HG03060 (cell line): ENCODE data around the gene SGPP1.
"Not testable (repeated sequence)": the region's sequence is repeated elsewhere in the genome, so short reads cannot be mapped to it uniquely, and the experiment has no call there.

Experiments used
- ATAC-seq: cut with Tn5 transposase; IDR thresholded peaks from one replicate; pipeline ENCODE4 v1.9.1; 2021; ENCODE audit warnings: low read depth, moderate number of reproducible peaks; ENCODE audit not compliant: unreplicated experiment

SGPP1 gene

GRCh38 chr14:63642656-63643382 is 85.0 kb downstream of the SGPP1 start:
- ATAC-seq, result no peak

GRCh38 chr14:63642229-63642611 is 85.6 kb downstream of the SGPP1 start:
- ATAC-seq, result peak; percentile 36

DNA sequence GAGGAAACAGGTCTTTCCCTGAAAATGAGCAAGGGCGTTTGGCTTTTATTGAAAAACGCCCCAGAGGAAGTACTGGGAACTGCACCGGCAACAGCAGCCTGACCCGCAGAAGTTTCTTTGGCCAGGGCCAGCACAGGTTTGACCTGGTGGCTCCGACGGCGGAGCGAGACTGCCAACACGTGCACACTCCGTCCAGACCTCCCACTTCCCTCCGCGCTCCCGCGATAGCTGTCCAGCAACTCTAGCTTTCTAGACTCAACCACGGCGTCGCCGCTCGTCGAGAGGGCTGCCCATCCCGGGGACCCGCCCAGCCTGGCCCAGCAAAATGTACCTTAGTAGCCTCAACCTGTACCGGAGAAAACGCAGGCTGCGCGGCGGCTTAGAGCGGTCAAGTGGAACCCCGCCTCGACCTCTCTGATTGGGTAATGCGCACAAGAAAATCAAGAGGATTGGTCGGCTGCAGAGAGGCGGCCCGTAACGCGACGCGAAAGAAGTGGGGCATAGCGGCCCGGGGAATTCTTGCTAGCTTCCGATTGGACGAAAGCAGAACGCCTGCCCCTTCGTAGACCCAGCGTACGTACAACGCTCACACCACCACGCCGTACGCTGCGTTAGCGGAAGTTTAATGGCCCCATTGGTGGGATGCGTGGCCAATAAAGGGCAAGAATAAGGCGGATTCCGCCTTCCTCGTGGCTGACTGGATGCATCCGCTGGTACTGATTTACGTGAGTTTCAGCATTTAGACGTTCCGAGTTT is 86.2 kb downstream of the SGPP1 start, which contains the start of gene WDR89:
Gene WDR89, minus strand, starts transcription at position 399 of the 756 bp plus-strand sequence. CDS start 41,929 bp downstream, outside the sequence.
- ATAC-seq, result peak; percentile 82

- no peak for ATAC-seq
These were observed 89.4 kb downstream of the SGPP1 start for GRCh38 chr14:63638493-63638892.

GRCh38 chr14:63636094-63636635 is 91.7 kb downstream of the SGPP1 start:
- ATAC-seq, result not testable (repeated sequence)
